Activated naive CD8-positive, alpha-beta T cell treated with anti-CD3 and anti-CD28 coated beads, Interleukin-2, amount 50 U/mL, for 24 hours (primary cell): ENCODE data around the gene TAS1R3.

Experiments
- ATAC-seq: fragments of 150-1000 bp; cut with Tn5 transposase; one replicate; pipeline ENCODE4 v1.10.0; 2021
- DNase-seq: peaks from one replicate; pipeline ENCODE4 v3.0.0; 2021
- H3K27ac Mint-ChIP-seq: one replicate; pipeline ENCODE4 v1.8.0; 2021; ENCODE audit warnings: mild to moderate bottlenecking, mixed read lengths
- H3K27me3 Mint-ChIP-seq: one replicate; pipeline ENCODE4 v1.8.0; 2021; ENCODE audit warnings: mixed read lengths
- H3K36me3 Mint-ChIP-seq: one replicate; pipeline ENCODE4 v1.8.0; 2021; ENCODE audit warnings: low read depth, mixed read lengths
- H3K4me1 Mint-ChIP-seq: one replicate; pipeline ENCODE4 v1.8.0; 2021; ENCODE audit warnings: mixed read lengths
- H3K4me3 Mint-ChIP-seq: one replicate; pipeline ENCODE4 v1.8.0; 2021; ENCODE audit warnings: mild to moderate bottlenecking, moderate library complexity, mixed read lengths
- H3K9me3 Mint-ChIP-seq: one replicate; pipeline ENCODE4 v1.8.0; 2021; ENCODE audit warnings: mixed read lengths

TAS1R3 gene

DNA sequence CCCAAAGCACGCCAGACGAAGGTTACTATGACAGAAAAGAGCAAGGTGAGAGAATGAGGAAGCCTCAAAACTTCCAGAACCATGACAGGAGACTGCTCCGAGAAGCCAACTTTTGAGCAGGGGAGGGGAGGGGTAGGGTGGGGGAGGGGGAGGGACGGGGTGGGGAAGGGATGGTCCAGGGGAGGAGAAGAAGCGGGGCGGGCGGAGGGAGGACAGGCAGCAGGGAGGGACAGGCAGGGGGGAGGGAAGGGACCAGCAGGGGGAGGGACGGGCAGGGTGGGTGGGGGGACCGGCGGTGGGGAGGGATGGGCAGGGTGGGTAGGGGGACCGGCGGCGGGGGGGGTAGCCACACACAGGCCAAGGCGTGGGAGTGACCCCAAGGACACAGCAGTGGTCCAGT is 8.7 kb upstream of the TAS1R3 start:
- Mint-ChIP-seq H3K4me1 (peaks cover 24% of the 10 kb centered on the region), H3K27me3 (no peaks in the 10 kb centered on the region), H3K27ac (peak overlapping the region; percentile 59), H3K36me3 (peaks cover 10% of the 10 kb centered on the region), H3K9me3 (no peaks in the 10 kb centered on the region), H3K4me3 (peak overlapping the region; percentile 69)
- no peak for DNase-seq
- ATAC-seq, result no peak

DNA sequence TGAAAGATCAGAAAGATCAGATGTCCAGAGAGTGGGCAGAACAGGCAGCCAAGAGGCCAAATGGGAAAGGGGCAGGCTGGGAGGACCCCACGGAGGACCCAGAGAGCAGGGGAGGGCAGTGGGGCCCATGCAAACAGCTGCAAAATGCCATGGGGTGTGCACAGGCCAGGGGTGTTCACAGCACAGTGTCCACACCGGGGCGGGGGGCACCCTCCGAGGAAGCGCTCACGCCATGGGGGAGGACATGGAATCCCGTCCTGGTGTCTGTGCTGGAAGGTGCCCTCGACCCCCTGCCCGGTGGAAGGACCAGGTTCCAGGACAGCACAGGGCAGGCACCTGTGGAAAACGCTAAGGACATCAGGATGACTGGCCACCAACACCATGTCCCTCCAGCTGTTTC is 8.1 kb upstream of the TAS1R3 start:
- peaks cover 8% of the 10 kb centered on the region for H3K36me3 Mint-ChIP-seq
- peak overlapping the region; percentile 90 for H3K27ac Mint-ChIP-seq
- DNase-seq (no peak), ATAC-seq (no peak)
- H3K27me3 Mint-ChIP-seq, result no peaks in the 10 kb centered on the region
- H3K4me1 Mint-ChIP-seq, result peaks cover 24% of the 10 kb centered on the region
- no peaks in the 10 kb centered on the region for H3K9me3 Mint-ChIP-seq
- H3K4me3 Mint-ChIP-seq, result peak overlapping the region; percentile 92

DNA sequence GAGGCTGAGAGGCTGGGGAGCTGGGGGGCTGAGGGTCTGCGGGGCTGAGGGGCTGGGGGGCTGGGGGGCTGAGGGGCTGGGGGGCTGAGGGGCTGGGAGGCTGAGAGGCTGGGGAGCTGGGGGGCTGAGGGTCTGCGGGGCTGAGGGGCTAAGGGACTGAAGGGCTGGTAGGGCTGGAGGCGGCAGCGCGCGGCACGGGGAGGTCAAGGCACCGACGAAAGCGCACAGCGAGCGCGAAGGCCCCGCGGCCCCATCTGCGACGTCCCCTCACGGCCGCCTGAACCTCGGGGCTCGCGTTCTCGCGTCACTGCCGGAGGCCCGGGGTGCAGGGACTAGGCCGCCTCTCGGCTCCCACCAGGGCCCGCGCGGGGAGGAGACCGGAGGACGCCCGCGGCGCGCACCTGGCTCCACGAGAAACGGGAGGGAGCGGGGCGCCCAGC is 7.0 kb upstream of the TAS1R3 start:
- ATAC-seq (peak; percentile 7), DNase-seq (no peak)
- peak overlapping the region; percentile 82 for H3K4me3 Mint-ChIP-seq
- no peaks in the 10 kb centered on the region for H3K27me3 Mint-ChIP-seq
- H3K9me3 Mint-ChIP-seq, result no peaks in the 10 kb centered on the region
- peak overlapping the region; percentile 83 for H3K27ac Mint-ChIP-seq
- H3K36me3 Mint-ChIP-seq, result peaks cover 7% of the 10 kb centered on the region
- peaks cover 24% of the 10 kb centered on the region for H3K4me1 Mint-ChIP-seq

DNA sequence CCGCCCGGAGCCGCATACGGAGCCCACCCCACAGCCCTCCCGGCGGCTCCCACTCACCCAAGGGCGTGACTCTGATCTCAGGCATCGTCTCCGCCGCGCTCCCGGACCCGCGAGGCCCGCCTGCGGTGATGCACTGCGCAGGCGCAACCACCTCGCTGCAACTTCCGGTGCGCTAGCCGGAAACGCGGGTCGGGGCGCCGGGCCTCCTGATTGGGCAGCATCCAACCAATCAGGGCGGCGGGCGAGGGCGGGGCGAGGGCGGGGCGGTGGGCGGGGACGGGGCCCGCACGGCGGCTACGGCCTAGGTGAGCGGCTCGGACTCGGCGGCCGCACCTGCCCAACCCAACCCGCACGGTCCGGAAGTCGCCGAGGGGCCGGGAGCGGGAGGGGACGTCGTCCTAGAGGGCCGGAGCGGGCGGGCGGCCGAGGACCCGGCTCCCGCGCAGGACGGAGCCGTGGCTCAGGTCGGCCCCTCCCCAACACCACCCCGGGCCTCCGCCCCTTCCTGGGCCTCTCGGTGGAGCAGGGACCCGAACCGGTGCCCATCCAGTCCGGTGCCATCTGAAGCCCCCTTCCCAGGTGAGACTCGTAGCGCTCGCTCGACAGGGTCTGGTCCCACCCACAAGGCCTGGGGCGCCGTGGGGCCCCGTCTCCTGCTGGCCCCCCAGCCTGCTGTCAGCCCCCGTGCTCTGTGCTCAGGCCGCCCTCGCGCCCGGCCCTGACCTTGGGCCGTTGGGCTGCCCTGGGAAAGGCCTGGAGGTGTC is 6.4 kb upstream of the TAS1R3 start, which contains the start of the genes CPTP and INTS11:
Gene CPTP, plus strand, starts transcription at position 279 of the 764 bp plus-strand sequence. CDS start 2,109 bp downstream, outside the sequence.
Gene INTS11, minus strand, starts transcription at position 137 of the 764 bp plus-strand sequence. Its CDS starts 52 bp downstream, at position 85.
- ATAC-seq, result peak; percentile 78
- peak within 1 kb of the TSS; percentile 92 for H3K4me3 Mint-ChIP-seq
- H3K27me3 Mint-ChIP-seq, result no peaks in the 10 kb centered on the region
- H3K27ac Mint-ChIP-seq, result peak within 1 kb of the TSS; percentile 90
- DNase-seq, result peak; percentile 97
- H3K9me3 Mint-ChIP-seq, result no peaks in the 10 kb centered on the region
- H3K36me3 Mint-ChIP-seq, result peaks cover 3% of the 10 kb centered on the region
- peaks cover 24% of the 10 kb centered on the region for H3K4me1 Mint-ChIP-seq

DNA sequence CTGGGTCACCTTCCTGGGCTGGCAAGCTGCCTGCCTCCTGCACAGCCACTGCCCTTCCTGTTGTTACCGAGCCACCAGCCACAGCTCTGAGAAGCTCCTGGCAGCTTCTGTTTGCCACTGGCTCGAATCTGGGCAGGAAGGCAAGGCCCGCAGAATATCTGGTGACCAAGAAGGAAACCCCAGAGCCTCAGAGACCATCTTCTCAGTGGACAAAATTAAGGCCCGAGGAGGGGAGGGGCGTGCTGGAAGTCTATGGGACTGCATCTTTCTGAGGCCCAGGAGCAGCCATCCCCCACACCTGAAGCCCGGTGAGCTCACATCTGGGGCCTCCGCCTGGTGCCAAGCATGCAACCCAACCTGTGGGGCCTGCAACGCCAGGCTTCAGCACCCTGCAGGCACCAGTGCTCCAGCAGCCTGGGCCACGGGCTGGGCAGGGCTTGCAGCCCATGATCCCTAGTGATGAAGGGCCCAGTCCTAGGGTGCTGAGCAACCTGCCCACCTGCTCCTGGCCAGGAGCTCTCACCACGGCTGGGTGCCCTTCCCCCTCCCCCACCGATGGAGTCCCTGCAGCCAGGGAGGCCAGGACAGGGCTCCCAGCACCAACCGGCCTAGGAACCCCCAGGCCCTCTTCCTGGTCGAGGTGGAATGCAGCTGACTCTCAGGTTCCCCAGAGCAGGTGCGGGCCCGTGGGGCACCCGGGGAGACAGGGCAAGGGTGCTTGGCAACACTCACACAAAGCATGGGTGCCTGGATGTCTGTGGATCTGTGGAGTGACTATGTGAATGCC is 5.6 kb upstream of the TAS1R3 start:
- Mint-ChIP-seq H3K4me3 (peak overlapping the region; percentile 82), H3K27ac (peak overlapping the region; percentile 49), H3K36me3 (peaks cover 3% of the 10 kb centered on the region), H3K9me3 (no peaks in the 10 kb centered on the region), H3K27me3 (no peaks in the 10 kb centered on the region), H3K4me1 (peaks cover 24% of the 10 kb centered on the region)
- DNase-seq (no peak), ATAC-seq (no peak)

DNA sequence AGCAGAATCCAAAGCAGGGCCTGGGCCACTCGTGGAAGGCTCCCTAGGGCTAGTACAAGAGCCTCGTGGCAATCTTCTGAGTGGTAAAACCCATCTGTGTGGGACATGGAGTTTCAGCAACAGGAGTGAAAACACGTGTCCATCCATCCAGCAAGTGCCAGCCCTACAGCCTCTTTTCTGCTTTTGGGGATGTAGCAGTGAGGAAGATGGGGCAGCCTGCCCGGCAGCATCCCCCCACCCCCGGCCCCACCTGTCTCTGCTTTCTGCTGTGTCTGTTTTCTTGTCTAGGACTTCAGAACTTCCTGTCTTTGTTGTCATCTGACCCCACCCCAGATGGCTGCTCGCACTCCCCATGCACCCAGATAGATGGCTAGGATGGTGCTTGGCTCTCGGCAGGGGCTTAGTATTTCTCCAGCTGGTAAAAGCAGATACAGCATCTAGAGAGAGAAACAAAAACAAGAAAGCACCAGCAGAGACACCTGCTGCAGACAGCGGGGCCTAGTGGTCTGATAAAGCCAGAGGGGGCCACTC is 4.9 kb upstream of the TAS1R3 start:
- peaks cover 3% of the 10 kb centered on the region for H3K36me3 Mint-ChIP-seq
- no peak for DNase-seq
- no peak for ATAC-seq
- H3K4me3 Mint-ChIP-seq, result peak overlapping the region; percentile 43
- H3K4me1 Mint-ChIP-seq, result peaks cover 24% of the 10 kb centered on the region
- H3K27ac Mint-ChIP-seq, result no peak overlapping the region
- H3K27me3 Mint-ChIP-seq, result no peaks in the 10 kb centered on the region
- no peaks in the 10 kb centered on the region for H3K9me3 Mint-ChIP-seq

DNA sequence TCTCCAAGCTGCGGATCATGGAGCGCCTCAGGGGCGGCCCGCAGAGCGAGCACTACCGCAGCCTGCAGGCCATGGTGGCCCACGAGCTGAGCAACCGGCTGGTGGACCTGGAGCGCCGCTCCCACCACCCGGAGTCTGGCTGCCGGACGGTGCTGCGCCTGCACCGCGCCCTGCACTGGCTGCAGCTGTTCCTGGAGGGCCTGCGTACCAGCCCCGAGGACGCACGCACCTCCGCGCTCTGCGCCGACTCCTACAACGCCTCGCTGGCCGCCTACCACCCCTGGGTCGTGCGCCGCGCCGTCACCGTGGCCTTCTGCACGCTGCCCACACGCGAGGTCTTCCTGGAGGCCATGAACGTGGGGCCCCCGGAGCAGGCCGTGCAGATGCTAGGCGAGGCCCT is 3.8 kb upstream of the TAS1R3 start:
- no peak for DNase-seq
- Mint-ChIP-seq H3K36me3 (peaks cover 3% of the 10 kb centered on the region), H3K27me3 (no peaks in the 10 kb centered on the region), H3K9me3 (no peaks in the 10 kb centered on the region), H3K27ac (no peak overlapping the region), H3K4me3 (no peak overlapping the region), H3K4me1 (peaks cover 20% of the 10 kb centered on the region)
- no peak for ATAC-seq

DNA sequence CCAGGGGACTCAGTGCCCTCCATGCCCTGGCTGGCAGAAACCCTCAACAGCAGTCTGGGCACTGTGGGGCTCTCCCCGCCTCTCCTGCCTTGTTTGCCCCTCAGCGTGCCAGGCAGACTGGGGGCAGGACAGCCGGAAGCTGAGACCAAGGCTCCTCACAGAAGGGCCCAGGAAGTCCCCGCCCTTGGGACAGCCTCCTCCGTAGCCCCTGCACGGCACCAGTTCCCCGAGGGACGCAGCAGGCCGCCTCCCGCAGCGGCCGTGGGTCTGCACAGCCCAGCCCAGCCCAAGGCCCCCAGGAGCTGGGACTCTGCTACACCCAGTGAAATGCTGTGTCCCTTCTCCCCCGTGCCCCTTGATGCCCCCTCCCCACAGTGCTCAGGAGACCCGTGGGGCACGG is 2.8 kb upstream of the TAS1R3 start:
- H3K4me1 Mint-ChIP-seq, result peaks cover 14% of the 10 kb centered on the region
- no peaks in the 10 kb centered on the region for H3K27me3 Mint-ChIP-seq
- DNase-seq, result no peak
- peaks cover 3% of the 10 kb centered on the region for H3K36me3 Mint-ChIP-seq
- no peak overlapping the region for H3K27ac Mint-ChIP-seq
- no peak for ATAC-seq
- H3K4me3 Mint-ChIP-seq, result no peak overlapping the region
- H3K9me3 Mint-ChIP-seq, result no peaks in the 10 kb centered on the region

DNA sequence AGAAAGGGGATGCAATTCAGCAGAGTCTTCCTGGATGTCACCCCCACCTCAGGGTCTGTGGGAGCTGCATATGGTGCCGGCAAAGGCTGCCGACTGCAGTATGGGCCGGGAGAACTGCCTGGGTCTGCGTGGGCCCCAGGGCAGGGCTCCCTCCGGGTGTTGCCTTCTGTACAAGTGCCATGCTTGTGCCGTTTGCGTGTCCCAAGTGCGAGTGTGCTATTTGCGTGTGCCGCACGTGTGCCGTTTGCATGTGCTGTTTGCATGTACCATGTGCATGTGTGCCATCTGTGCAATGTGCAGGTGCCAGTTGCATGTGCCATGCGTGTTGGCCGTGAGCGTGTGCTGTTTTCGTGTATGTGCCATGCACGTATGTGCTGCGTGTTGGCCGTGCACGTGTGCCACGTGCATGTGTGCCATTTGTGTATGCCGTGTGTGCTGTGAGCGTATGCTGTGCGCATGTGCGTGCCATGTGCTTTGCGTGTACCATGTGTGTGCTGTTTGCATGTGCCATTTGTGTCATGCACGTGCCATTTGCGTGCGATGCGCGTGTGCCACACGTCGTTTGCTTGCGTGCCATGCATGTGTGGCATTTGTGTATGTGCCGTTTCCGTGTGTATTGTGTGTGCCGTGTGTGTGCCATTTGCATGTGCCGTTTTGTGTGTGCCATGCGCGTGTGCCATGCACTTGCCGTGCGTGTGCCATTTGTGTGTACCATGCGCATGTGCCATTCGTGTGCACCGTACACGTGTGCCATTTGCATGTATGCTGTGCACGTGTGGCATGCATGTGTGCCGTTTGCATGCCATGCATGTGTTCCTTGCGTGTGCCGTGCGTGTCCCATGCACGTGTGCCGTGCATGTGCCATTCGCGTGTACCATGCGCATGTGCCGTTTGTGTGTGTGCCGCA is 1.5 kb upstream of the TAS1R3 start:
- H3K4me3 Mint-ChIP-seq, result no peak overlapping the region
- no peaks in the 10 kb centered on the region for H3K9me3 Mint-ChIP-seq
- DNase-seq (no peak), ATAC-seq (no peak)
- no peak overlapping the region for H3K27ac Mint-ChIP-seq
- no peaks in the 10 kb centered on the region for H3K27me3 Mint-ChIP-seq
- H3K36me3 Mint-ChIP-seq, result no peaks in the 10 kb centered on the region
- H3K4me1 Mint-ChIP-seq, result peaks cover 8% of the 10 kb centered on the region

DNA sequence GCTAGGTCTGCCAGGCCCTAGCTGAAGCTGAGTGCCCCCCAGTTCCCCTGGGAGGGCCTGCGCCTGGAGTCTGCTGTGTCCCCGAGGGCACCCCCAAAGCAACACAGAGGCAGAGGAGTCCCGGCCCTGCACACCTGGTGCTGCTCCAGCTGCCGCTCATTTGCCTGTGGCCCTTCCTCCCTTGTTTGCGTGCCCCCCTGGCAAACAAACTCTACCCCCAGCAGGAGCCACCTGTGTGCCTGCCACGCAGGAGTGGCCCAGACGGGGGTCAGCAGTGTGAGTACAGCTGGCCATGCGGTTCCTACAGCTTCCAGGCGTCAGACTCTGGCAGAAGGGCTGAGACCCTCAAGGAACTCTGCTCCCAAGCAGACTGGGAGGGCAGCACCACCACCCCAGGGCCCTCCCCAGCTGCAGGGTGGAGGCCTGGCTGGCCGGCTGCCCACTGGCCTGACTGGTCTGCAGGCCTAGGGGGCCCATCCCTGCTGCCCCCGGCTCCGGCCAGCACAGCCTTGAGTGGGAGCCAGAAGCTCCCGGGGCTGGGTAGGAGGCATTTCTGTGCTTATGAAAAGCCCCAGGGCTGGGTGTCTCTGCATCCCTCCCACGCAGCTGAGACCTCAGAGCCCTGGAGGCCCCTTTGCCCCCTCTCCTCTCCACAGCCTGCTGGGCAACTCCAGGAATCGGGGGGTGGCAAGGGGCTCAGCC is 563 bp upstream of the TAS1R3 start:
- no peak for ATAC-seq
- no peak overlapping the region for H3K27ac Mint-ChIP-seq

DNA sequence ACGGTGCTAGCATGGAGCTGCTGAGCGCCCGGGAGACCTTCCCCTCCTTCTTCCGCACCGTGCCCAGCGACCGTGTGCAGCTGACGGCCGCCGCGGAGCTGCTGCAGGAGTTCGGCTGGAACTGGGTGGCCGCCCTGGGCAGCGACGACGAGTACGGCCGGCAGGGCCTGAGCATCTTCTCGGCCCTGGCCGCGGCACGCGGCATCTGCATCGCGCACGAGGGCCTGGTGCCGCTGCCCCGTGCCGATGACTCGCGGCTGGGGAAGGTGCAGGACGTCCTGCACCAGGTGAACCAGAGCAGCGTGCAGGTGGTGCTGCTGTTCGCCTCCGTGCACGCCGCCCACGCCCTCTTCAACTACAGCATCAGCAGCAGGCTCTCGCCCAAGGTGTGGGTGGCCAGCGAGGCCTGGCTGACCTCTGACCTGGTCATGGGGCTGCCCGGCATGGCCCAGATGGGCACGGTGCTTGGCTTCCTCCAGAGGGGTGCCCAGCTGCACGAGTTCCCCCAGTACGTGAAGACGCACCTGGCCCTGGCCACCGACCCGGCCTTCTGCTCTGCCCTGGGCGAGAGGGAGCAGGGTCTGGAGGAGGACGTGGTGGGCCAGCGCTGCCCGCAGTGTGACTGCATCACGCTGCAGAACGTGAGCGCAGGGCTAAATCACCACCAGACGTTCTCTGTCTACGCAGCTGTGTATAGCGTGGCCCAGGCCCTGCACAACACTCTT is 1.1 kb downstream of the TAS1R3 start:
- Mint-ChIP-seq H3K9me3 (no peaks in the 10 kb centered on the region), H3K27ac (no peak overlapping the region), H3K4me3 (no peak overlapping the region), H3K36me3 (no peaks in the 10 kb centered on the region), H3K27me3 (no peaks in the 10 kb centered on the region), H3K4me1 (no peaks in the 10 kb centered on the region)
- DNase-seq (no peak), ATAC-seq (no peak)

More for the DNA sequence above, 563 bp upstream of the TAS1R3 start:
- Mint-ChIP-seq H3K9me3 (no peaks in the 10 kb centered on the region), H3K36me3 (no peaks in the 10 kb centered on the region), H3K4me3 (no peak overlapping the region), H3K4me1 (peaks cover 6% of the 10 kb centered on the region), H3K27me3 (no peaks in the 10 kb centered on the region)
- no peak for DNase-seq

DNA sequence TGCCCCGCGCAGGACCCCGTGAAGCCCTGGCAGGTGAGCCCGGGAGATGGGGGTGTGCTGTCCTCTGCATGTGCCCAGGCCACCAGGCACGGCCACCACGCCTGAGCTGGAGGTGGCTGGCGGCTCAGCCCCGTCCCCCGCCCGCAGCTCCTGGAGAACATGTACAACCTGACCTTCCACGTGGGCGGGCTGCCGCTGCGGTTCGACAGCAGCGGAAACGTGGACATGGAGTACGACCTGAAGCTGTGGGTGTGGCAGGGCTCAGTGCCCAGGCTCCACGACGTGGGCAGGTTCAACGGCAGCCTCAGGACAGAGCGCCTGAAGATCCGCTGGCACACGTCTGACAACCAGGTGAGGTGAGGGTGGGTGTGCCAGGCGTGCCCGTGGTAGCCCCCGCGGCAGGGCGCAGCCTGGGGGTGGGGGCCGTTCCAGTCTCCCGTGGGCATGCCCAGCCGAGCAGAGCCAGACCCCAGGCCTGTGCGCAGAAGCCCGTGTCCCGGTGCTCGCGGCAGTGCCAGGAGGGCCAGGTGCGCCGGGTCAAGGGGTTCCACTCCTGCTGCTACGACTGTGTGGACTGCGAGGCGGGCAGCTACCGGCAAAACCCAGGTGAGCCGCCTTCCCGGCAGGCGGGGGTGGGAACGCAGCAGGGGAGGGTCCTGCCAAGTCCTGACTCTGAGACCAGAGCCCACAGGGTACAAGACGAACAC is 1.8 kb downstream of the TAS1R3 start:
- DNase-seq (no peak), ATAC-seq (no peak)
- H3K9me3 Mint-ChIP-seq, result no peaks in the 10 kb centered on the region
- H3K27me3 Mint-ChIP-seq, result no peaks in the 10 kb centered on the region
- H3K4me1 Mint-ChIP-seq, result no peaks in the 10 kb centered on the region
- H3K4me3 Mint-ChIP-seq, result no peak overlapping the region
- H3K36me3 Mint-ChIP-seq, result no peaks in the 10 kb centered on the region
- H3K27ac Mint-ChIP-seq, result no peak overlapping the region
